SH-SY5Y (cell line): ENCODE measurements around the gene SNTG2.

ENCODE experiments used
- GATA2 ChIP-seq: IDR thresholded peaks from 2 replicates; pipeline ENCODE4 v1.6.1; 2011; ENCODE audit warnings: mild to moderate bottlenecking, low read depth, low read length
- GATA3 ChIP-seq: IDR thresholded peaks from 2 replicates; pipeline ENCODE4 v1.6.1; 2011; ENCODE audit warnings: low read depth, mild to moderate bottlenecking, low read length, moderate library complexity

DNA sequence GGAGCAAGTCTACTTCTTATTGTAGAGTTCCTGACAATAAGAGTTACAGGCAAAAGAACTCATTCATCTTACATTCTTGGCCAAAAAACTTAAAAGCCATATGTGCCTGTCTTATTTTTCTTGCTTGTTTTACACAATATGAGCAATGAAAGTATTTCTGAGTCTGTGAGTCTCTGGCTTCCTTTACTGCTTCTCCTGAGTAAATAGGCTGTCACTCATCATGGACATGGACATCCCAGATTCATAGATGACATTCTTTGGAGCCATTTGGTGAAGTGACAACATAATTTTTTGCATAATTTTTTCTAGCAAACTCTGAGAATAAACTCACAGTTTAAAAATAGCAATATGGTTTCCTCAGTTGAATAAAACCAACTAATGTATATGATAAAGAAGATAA is 179.3 kb downstream of the SNTG2 start:
- TF ChIP-seq GATA2, result no peak
- no peak for TF ChIP-seq GATA3
